HG03108 (cell line): ENCODE results near the gene SREBF1.

Source experiments
- ATAC-seq: cut with Tn5 transposase; IDR thresholded peaks from one replicate; pipeline ENCODE4 v1.9.1; 2021; ENCODE audit warnings: moderate library complexity; ENCODE audit not compliant: unreplicated experiment

Gene SREBF1

DNA sequence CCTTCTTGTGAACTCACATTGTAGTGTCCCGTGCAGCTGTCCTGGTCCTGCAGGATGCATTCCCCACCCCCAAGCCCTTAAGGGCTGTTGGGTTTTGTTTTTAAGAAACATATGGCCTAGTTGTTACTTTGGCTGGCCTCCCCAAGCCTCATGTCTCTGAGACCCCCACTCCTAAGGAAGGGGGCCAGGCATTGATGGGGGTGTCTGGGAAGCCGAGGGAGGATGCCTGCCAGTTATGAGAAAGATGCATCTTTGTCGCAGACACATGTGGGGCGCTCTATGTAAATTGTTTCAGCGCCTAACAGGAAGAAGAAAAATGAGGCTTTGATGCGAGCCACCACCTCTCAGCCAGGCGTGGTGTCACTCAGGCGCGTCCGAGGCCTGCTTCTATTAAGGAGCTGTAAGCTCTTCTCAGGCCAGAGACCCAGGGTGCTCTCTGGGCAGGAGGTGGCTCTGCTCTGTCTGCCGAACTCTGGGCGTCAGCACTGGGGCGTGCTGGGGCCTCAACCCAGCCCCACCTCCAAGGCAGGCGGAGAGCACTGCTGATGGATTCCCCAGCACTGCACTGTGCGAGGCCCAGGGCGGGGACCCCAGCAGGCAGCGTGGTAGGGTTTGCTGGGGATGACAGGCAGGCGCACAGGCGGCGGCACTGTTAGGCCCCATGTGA, 70.6 kb downstream of the SREBF1 start:
- ATAC-seq = peak; percentile 77

- ATAC-seq = no peak
These were observed 71.3 kb downstream of the SREBF1 start for GRCh38 chr17:17765359-17766076.

DNA sequence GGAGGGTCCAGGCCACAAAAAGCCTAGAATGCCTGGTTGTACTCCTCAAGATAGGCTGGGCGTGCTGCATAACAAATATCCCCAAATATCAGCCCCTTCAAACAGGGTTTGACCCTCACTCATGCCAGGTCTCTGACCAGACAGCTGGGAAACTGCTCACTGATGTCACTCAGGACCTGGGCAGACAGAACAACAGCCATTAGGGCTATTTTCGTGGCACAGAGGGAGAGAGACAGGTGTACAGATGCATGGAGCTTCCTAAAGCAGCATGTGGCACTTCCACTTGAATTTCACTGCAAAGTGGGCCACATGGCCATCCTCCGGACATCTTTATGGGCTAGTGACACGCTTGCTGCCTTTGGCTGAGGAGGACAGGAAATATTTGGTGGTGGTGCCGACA, 73.1 kb downstream of the SREBF1 start:
- ATAC-seq = no peak

DNA sequence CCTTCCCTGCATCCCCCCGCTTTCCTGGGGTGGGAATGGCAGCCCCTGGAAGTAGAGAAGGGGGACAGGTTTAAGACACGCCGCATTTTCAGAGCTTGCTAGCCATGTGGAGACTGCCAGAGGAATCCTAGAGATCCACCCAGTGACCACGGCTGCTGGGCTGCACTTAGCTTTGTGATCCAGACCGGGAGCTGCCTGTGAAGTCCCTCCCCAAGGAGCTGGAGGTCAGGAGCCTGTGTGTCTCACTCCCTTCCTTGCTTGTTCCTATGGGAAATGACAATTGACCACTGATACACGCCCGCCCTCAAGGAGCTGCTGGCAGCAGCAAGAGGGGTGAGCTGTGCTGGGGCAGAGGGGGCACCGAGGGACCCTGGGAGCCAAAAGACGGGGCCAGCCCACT, 73.7 kb downstream of the SREBF1 start:
- ATAC-seq = no peak

- no peak for ATAC-seq
These were observed 74.1 kb downstream of the SREBF1 start for GRCh38 chr17:17762744-17763105.
